ENCODE data around the gene SLC12A5.

Gene SLC12A5

DNA sequence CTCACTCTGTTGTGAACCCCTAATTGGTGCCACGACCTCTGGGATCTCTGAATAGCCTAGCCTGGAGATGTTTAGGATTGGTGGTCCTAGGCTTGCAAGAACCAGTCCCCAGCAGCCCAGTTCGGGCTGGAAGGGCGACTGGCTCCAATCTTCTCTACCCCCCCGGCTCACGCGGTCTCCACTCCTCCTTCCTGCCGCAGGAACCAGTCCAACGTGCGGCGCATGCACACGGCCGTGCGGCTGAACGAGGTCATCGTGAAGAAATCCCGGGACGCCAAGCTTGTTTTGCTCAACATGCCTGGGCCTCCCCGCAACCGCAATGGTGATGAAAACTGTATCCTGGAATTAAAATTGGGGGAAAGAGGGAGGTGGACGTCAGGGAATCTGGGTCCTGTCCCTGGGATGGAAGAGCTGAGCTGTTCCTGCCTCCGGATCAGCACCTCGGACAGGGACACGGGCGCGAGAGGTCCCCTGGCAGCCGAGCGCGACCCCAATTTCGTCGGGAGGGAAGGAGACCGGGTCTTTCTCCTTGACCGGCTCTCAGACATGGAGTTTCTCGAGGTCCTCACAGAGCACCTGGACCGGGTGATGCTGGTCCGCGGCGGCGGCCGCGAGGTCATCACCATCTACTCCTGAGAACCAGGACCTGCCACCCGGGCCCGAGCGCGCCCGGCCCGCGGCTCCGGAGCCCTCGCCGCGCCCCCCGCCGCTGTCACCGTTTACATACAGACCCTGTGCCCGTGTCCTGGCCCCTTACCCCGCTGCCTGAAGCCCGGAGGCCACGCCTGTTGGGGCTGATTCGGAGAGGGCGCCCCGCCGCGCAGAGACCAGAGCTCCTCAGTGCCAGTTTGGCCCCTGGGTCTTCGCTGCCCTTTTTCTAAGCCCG, 28.2 kb downstream of the SLC12A5 start:
- no peak for DNase-seq

GRCh38 chr20:46057856-46058598, 29.0 kb downstream of the SLC12A5 start:
- peak; percentile 37 for DNase-seq

- DNase-seq = no peak
Measured at GRCh38 chr20:46058599-46059281, 29.7 kb downstream of the SLC12A5 start.

GRCh38 chr20:46060301-46060881, 31.4 kb downstream of the SLC12A5 start:
- DNase-seq = peak; percentile 22

DNA sequence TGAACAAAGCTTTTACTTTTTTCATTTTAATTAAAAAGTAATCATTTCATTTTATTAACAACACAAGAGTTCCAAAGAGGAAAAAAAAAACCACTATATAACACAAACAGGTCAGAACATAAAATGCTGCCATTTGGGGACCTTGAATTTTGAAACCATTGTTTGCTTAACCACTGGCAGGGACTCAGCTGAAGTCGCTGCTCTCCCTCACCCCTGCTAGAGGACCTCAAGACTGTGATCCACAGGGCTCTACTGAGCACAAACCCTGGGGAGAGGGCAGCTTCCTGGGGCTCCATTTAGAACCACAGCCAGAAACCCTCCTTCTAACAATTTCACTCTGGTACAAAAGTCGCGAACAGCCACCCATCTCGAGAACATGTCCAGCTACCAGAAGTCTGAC, 32.0 kb downstream of the SLC12A5 start:
- DNase-seq = no peak

GRCh38 chr20:46062151-46062550, 33.1 kb downstream of the SLC12A5 start:
- DNase-seq = no peak

GRCh38 chr20:46062621-46063020, 33.6 kb downstream of the SLC12A5 start:
- DNase-seq = no peak

DNA sequence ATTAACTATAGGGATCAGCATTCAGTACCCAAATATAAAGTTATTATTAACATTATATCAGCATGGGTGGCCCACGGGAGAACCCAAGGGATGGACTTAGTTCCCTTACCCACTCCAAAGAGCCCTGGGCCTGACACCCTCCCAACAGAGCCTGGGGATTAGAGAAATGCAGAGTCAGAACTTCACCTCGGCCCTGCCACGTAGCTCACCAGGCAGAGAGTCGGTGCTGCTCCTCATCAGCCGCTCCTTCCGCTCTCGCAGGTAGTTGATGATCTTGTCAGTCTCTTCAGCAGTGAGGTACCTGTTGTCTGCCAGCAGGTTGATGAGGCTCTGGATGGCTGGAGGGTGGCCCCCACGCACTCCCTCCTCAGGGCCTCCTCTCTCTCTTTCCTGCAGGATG, 34.1 kb downstream of the SLC12A5 start:
- DNase-seq = no peak

- DNase-seq = no peak
Measured at GRCh38 chr20:46063652-46064054, 34.6 kb downstream of the SLC12A5 start.

DNA sequence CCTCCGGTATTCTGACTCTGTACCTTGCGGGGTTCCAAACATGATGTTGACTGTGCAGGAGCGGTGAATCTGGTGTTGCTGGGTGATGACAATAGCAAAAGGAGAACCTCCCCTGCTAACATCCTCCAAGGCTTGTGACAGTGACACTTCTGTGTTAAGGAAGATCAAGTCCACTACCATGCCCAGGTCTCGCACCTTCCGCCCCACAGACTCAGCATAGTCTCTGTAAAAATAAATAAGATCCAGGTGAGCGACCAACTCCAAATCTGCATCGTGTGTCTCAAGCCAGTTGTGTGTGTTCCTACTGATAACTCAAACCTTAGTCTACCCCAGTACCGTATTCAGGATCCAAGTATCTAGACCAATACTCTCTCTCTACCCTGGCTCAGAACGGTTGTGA, 36.0 kb downstream of the SLC12A5 start:
- DNase-seq = no peak

GRCh38 chr20:46065691-46066090, 36.7 kb downstream of the SLC12A5 start:
- DNase-seq = no peak

GRCh38 chr20:46070215-46070900, 41.3 kb downstream of the SLC12A5 start:
- DNase-seq = no peak

DNA sequence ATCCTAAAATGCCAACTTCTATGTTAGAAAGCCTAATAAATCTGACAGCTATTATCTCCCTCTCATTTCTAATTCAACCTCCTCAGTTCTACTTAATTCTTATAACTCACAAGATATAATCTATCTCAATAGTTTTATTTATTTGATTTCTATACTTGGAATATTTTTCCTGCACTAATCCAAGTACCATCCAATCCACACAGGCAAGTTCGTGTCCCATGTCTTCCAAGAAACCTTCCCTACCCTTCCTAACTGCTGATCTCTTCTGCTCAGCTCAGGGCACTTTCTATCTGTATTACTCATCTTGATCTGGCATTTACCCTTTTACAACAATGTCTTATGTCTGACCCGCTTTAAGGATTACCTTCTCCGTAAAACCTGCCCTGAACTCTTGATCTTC, 42.6 kb downstream of the SLC12A5 start:
- no peak for DNase-seq

DNA sequence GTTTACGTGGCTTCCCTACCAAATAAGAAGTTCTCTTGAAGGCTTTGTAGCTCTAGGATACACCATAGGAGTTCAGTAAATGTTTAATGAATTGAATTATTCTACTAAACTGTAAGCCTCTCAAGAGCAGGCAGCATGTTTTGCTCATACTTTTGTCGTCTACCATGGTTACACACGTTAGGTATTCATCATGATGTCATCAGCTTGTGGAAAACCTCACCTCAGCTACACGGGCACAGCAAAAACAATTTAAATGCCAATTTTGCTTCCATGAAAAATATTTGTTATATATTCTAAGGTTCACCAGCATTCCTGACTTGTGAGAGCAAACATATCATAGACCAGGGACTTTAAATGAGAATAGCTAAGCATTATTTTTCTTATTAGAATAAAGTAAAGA, 44.0 kb downstream of the SLC12A5 start:
- DNase-seq = no peak

GRCh38 chr20:46073443-46073842, 44.4 kb downstream of the SLC12A5 start:
- no peak for DNase-seq

- no peak for DNase-seq
Measured at GRCh38 chr20:46074006-46074405, 45.0 kb downstream of the SLC12A5 start.

- no peak for DNase-seq
Measured at GRCh38 chr20:46076806-46077205, 47.8 kb downstream of the SLC12A5 start.

GRCh38 chr20:46077642-46078305, 48.8 kb downstream of the SLC12A5 start:
- DNase-seq = no peak

DNA sequence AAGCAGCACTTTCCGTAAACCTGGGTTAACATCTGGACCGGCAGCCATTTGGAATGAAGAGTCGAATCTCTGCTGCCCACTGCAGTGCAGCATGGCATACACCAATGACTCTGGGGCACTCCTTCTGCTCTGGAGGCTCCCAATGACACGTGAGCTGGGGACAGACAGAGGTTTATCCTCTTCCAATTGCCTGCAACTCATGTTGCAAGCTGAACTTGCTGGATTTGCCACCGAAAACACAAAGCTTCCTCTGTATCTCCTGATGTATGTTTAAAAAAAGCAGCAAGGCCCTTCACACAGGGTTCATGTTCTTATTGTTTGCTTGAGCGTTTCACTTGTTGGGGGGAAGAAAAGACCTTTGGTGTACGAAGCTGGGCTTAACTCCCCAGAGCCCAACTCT, 49.9 kb downstream of the SLC12A5 start:
- DNase-seq = no peak

GRCh38 chr20:46081074-46081473, 52.1 kb downstream of the SLC12A5 start:
- no peak for DNase-seq

DNA sequence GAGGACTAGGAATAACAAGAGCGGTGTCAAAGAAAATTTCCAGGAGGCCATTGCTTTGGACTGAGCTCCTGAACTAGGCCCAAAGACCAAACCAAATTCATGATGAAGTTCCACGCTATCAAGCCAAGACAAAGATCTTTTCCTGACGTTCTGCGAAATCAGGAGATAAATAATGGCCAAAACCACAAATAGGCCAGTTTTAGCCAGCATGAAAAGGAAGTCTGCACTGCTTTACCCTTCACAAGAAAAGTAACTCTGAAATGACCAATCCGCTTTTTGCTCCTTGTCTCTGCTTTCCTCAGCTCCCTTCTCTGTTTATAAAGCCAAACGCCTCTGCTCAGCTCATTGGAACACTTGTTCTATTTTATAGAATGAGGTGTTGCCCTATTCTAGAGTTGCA, 54.1 kb downstream of the SLC12A5 start:
- DNase-seq = no peak

GRCh38 chr20:46083531-46084061, 54.6 kb downstream of the SLC12A5 start:
- DNase-seq = no peak
